IPS-NIHi11 (cell line): ENCODE data around the gene KAZN.

Experiments
- DNase-seq: peaks from one replicate; pipeline ENCODE4 v3.0.0; 2012; ENCODE audit warnings: mixed read lengths, low spot score

Gene KAZN

GRCh38 chr1:14614341-14614740 lies 15.9 kb downstream of the KAZN start:
- DNase-seq, result no peak

GRCh38 chr1:14615549-14616218 lies 17.2 kb downstream of the KAZN start:
- no peak for DNase-seq

GRCh38 chr1:14616632-14617396 lies 18.3 kb downstream of the KAZN start:
- no peak for DNase-seq

- DNase-seq, result no peak
Measured at GRCh38 chr1:14617791-14618190, 19.3 kb downstream of the KAZN start.

GRCh38 chr1:14620941-14621340 lies 22.5 kb downstream of the KAZN start:
- no peak for DNase-seq

GRCh38 chr1:14623090-14623489 lies 24.6 kb downstream of the KAZN start:
- no peak for DNase-seq

- DNase-seq, result no peak
Measured at GRCh38 chr1:14624941-14625340, 26.5 kb downstream of the KAZN start.

GRCh38 chr1:14625572-14625971 lies 27.1 kb downstream of the KAZN start:
- DNase-seq, result no peak

- DNase-seq, result no peak
Measured at GRCh38 chr1:14625996-14626395, 27.5 kb downstream of the KAZN start.

- peak; percentile 23 for DNase-seq
Measured at GRCh38 chr1:14626869-14627607, 28.6 kb downstream of the KAZN start.

GRCh38 chr1:14627608-14628489 lies 29.4 kb downstream of the KAZN start:
- DNase-seq, result no peak

- DNase-seq, result no peak
Measured at GRCh38 chr1:14629363-14630014, 31.0 kb downstream of the KAZN start.

GRCh38 chr1:14630986-14631385 lies 32.5 kb downstream of the KAZN start:
- DNase-seq, result no peak

GRCh38 chr1:14631421-14631820 lies 32.9 kb downstream of the KAZN start:
- DNase-seq, result no peak

GRCh38 chr1:14634486-14634885 lies 36.0 kb downstream of the KAZN start:
- no peak for DNase-seq

- no peak for DNase-seq
Measured at GRCh38 chr1:14635421-14635820, 36.9 kb downstream of the KAZN start.

- DNase-seq, result no peak
Measured at GRCh38 chr1:14636897-14637632, 38.6 kb downstream of the KAZN start.

- DNase-seq, result no peak
Measured at GRCh38 chr1:14639291-14640050, 41.0 kb downstream of the KAZN start.

GRCh38 chr1:14642712-14643111 lies 44.2 kb downstream of the KAZN start:
- DNase-seq, result no peak

GRCh38 chr1:14646973-14647372 lies 48.5 kb downstream of the KAZN start:
- no peak for DNase-seq
